DMS 273 treated with DMSO at 0.1 percent for 48 hours (cell line): ENCODE results near the gene HSD3B7.
"Not testable (repeated sequence)": the region's sequence is repeated elsewhere in the genome, so short reads cannot be mapped to it uniquely, and the experiment has no call there.

Experiments
- DNase-seq: peaks from one replicate; lab custom pipeline; 2025; lab: John Stamatoyannopoulos, UW

The HSD3B7 gene

GRCh38 chr16:31000671-31001382, 15.8 kb downstream of the HSD3B7 start:
- no peak for DNase-seq

GRCh38 chr16:31001507-31002249, 16.7 kb downstream of the HSD3B7 start:
- DNase-seq: no peak

- DNase-seq: no peak
Measured at GRCh38 chr16:31002250-31002700, 17.3 kb downstream of the HSD3B7 start.

DNA sequence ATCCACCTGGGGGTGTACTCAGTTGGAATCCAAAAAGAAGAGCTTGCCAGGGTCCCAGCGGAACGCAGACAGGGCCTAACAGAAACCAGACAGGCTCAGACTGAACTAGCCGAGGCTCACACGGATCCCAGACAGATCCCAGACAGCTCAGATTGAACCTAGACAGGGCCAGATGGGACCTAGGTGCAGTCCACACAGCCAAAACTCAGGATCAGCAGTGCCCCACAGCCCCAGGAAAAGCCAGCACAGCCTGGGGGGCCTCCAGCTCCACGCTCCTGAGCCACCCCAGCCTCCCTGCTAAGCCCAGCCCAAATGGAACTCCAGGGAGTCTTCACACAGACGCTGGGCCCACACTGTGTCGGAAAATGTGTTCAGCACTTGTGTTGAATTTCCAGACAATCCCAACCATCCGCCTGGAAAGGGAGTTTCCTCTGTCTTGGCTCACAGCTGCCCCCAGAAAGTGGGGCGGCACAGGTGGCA, 17.9 kb downstream of the HSD3B7 start:
- no peak for DNase-seq

DNA sequence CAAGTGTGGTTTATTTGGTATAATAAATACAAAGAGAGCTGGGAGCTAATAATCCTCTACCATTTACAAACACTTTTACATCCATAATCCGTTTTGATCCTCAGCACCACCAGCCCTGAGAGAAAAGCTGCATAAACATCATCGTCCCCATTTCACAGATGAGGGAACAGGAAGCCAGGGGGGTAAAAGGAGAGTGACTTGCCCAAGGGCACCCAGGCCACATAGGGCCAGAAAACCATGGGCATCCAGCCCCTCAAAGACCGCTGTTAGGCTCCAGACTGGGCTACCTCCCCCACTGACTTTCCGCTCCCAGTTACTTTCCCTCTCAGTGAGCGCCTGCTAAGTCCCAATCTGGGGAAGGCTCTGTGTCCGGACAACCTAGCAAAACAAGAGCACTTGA, 18.7 kb downstream of the HSD3B7 start:
- DNase-seq: no peak

- no peak for DNase-seq
Measured at GRCh38 chr16:31004658-31005057, 19.7 kb downstream of the HSD3B7 start.

DNA sequence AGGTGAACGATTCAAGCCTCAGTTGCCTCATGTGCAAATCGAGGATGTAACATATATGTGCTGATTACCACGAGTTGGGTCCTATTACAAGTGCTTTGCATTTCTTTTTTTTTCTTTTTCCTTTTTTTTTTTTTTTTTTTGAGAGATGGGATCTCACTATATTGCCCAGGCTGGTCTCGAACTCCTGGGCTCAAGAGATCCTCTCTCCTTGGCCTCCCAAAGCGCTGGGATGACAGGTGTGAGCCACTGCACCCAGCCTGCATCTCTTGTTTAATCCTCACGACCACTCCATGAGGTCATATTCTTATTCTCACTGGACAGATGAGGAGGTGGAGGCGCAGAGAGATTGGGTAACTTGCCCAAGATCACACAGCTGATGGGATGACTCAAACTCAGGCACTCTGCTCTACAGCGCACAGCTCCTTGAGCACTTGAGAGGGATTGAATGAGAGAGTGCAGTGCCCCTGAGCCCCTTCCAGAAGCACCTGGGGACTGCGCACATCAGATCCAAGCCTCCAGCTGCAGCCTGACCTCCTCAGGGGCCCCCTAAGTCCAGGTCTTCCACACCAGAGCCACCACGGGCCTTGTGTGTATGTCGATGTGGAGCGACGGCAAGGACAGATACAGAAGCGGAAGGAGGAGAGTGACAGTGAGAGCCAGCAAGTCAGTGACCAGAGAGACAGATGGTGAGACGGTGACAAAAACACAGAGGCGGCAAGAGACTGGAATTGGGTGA, 20.5 kb downstream of the HSD3B7 start:
- DNase-seq: no peak

- no peak for DNase-seq
Measured at GRCh38 chr16:31006086-31006385, 21.0 kb downstream of the HSD3B7 start.

GRCh38 chr16:31006589-31006988, 21.6 kb downstream of the HSD3B7 start:
- DNase-seq: no peak

GRCh38 chr16:31007684-31008083, 22.7 kb downstream of the HSD3B7 start:
- no peak for DNase-seq

DNA sequence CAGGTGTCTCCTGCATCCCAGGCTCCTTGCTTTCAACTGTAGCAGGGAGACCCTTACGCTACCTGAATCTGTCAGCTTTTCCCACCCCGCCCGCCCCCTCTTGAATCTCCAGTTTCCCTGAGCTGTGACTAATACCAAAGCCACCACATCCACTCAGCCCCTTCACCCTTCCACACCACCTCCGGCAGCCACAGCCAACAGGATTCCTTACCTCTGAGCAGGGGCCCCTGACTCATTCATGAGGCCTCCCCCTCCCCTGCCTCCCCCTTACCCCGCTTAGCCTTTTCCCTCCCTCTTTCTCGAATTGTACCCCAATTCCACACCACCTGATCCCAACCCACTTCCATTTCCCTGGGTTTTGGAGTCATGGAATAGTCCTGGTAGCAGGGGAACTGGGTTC, 23.1 kb downstream of the HSD3B7 start:
- DNase-seq: no peak

- no peak for DNase-seq
Measured at GRCh38 chr16:31008551-31008950, 23.5 kb downstream of the HSD3B7 start.

- DNase-seq: no peak
Measured at GRCh38 chr16:31009120-31009519, 24.1 kb downstream of the HSD3B7 start.

DNA sequence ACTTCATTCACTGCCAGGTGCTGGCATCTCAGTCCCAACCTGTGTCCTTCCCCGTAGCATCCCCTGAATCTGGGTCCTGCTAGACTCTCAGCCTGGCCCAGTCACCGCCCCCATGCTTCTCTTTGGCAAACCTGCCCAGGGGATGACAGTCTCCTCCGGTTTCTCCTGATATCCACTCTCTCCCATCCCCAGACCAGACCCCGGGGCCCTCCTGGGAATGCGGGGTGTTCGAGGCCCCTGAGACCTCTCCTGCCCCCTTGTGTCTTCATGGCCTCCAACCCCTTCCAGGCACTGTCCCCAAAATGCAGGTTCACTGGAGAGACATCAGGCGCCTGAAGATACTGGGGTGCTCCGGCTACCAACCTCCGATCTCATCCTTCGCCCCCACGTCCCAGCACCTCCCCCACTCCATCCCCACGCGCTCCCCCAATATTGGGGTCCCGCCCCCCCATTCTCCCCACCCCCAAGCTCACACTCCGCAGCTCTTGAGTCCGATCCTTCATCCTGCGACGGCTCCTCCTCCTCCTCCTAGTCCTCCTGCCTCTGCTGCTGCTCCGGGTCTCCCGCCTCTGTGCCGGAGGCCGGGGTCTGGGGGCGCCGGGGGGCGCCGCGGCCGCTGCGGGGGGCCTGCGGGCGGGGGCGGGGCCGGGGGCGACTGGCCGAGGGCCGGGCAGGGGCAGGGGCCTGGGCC, 25.0 kb downstream of the HSD3B7 start:
- no peak for DNase-seq

GRCh38 chr16:31010585-31011325, 25.7 kb downstream of the HSD3B7 start, which contains the start of gene STX1B:
Gene STX1B, minus strand, starts transcription at chr16:31010638. Its CDS starts 242 bp downstream, at chr16:31010396.
- DNase-seq: no peak

DNA sequence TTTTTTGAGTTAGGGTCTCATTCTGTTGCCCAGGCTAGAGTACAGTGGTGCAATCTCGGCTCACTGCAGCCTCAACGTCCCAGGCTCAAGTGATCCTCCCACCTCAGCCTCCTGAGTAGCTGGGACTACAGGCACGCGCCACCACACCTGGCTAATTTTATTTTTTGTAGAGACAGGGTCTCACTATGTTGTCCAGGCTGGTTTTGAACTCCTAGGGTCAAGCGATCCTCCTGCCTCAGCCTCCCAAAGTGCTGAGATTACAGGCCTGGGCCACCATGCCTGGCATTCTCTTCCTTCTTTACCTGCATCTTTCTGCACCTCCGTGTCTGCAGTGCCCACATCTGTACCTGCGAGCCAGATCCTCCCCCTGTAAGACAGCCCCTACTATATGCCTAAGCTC, 26.8 kb downstream of the HSD3B7 start:
- DNase-seq: not testable (repeated sequence)

DNA sequence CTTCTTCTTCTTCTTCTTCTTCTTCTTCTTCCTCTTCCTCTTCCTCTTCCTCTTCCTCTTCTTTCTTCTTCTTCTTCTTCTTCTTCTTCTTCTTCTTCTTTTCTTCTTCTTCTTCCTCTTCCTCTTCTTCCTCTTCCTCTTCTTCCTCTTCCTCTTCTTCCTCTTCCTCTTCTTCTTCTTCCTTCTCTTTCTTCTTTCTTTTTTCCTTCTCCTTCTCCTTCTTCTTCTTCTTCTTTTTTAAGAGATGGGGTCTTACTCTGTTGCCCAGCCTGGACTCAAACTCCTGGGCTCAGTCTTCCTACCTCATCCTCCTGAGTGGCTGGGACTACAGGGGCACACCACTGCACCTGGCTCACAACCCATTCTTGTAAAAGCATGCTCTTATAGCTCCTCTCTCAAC, 28.3 kb downstream of the HSD3B7 start:
- not testable (repeated sequence) for DNase-seq

GRCh38 chr16:31016018-31016417, 31.0 kb downstream of the HSD3B7 start:
- no peak for DNase-seq

GRCh38 chr16:31017756-31018155, 32.7 kb downstream of the HSD3B7 start:
- DNase-seq: not testable (repeated sequence)

- DNase-seq: no peak
Measured at GRCh38 chr16:31020536-31020935, 35.5 kb downstream of the HSD3B7 start.

GRCh38 chr16:31022544-31023251, 37.7 kb downstream of the HSD3B7 start:
- DNase-seq: no peak
